ENCODE measurements around the gene ABCC4.

The ABCC4 gene

GRCh38 chr13:95073747-95074311 lies 227.4 kb downstream of the ABCC4 start:
- in situ Hi-C loops (cut with MboI; ENCODE audit: low pct_unique_long_range_greater_than_20kb, low sequenced_read_pairs, unreplicated experiment) = no loop called here
- no peak for TF ChIP-seq CTCF (IDR thresholded peaks at IDR 0.05; ENCODE audit: extremely low read depth, insufficient read depth, missing control alignments)
- DNase-seq (ENCODE audit: low spot score) = no peak

- in situ Hi-C loops (cut with MboI; ENCODE audit: low pct_unique_long_range_greater_than_20kb, low sequenced_read_pairs, unreplicated experiment) = no loop called here
- no peak for TF ChIP-seq CTCF (IDR thresholded peaks at IDR 0.05; ENCODE audit: extremely low read depth, insufficient read depth, missing control alignments)
- no peak for DNase-seq (ENCODE audit: low spot score)
Observed at GRCh38 chr13:95067303-95067702, 233.9 kb downstream of the ABCC4 start.

GRCh38 chr13:95060014-95060519 lies 241.2 kb downstream of the ABCC4 start:
- DNase-seq (ENCODE audit: low spot score) = no peak
- no peak for TF ChIP-seq CTCF (IDR thresholded peaks at IDR 0.05; ENCODE audit: extremely low read depth, insufficient read depth, missing control alignments)
- in situ Hi-C loops (cut with MboI; ENCODE audit: low pct_unique_long_range_greater_than_20kb, low sequenced_read_pairs, unreplicated experiment) = no loop called here

- no peak for DNase-seq (ENCODE audit: low spot score)
- in situ Hi-C loops (cut with MboI; ENCODE audit: low pct_unique_long_range_greater_than_20kb, low sequenced_read_pairs, unreplicated experiment) = no loop called here
- TF ChIP-seq CTCF (IDR thresholded peaks at IDR 0.05; ENCODE audit: extremely low read depth, insufficient read depth, missing control alignments) = no peak
Observed at GRCh38 chr13:95059306-95059705, 241.9 kb downstream of the ABCC4 start.

GRCh38 chr13:95058680-95059079 lies 242.6 kb downstream of the ABCC4 start:
- in situ Hi-C loops (cut with MboI; ENCODE audit: low pct_unique_long_range_greater_than_20kb, low sequenced_read_pairs, unreplicated experiment) = no loop called here
- DNase-seq (ENCODE audit: low spot score) = no peak
- TF ChIP-seq CTCF (IDR thresholded peaks at IDR 0.05; ENCODE audit: extremely low read depth, insufficient read depth, missing control alignments) = no peak

- TF ChIP-seq CTCF (IDR thresholded peaks at IDR 0.05; ENCODE audit: extremely low read depth, insufficient read depth, missing control alignments) = no peak
- DNase-seq (ENCODE audit: low spot score) = no peak
- in situ Hi-C loops (cut with MboI; ENCODE audit: low pct_unique_long_range_greater_than_20kb, low sequenced_read_pairs, unreplicated experiment) = no loop called here
Observed at GRCh38 chr13:95056266-95056665, 245.0 kb downstream of the ABCC4 start.
